Esophagus mucosa (tissue), 1 donor: Measurements from ENCODE around the gene CGB5. TPM values are rescaled to one million over a fixed set of nuclear protein-coding genes. Genes with fewer than 3 reads are reported as not detected.
"Not testable (repeated sequence)": the region's sequence is repeated elsewhere in the genome, so short reads cannot be mapped to it uniquely, and the experiment has no call there.

Experiments used
- ATAC-seq: fragments of 200-7000 bp; cut with Tn5 transposase; one replicate; pipeline ENCODE4 v1.9.1; 2020
- total RNA-seq: library from RNA; stranded (reverse); gene quantifications from one replicate; pipeline ENCODE4 v1.2.4, GENCODE V29; 2023
- donor health status: DM: yes; HTN: yes; CAD: no.

CGB5 gene
- total RNA-seq, 1 donor from 2014 or later, result not detected

GRCh38 chr19:49059053-49059452 lies 15.4 kb downstream of the CGB5 start:
- ATAC-seq, result no peak

GRCh38 chr19:49061000-49061399 lies 17.4 kb downstream of the CGB5 start:
- ATAC-seq, result no peak

GRCh38 chr19:49061445-49061844 lies 17.8 kb downstream of the CGB5 start:
- no peak for ATAC-seq

GRCh38 chr19:49064029-49064629 lies 20.5 kb downstream of the CGB5 start:
- peak; percentile 78 for ATAC-seq

- peak; percentile 64 for ATAC-seq
These were observed 21.3 kb downstream of the CGB5 start, which contains the start of gene NTF4 for GRCh38 chr19:49064768-49065611. NTF4 (minus strand) TSS chr19:49064818; CDS start chr19:49061997, 2,821 bp downstream.

- no peak for ATAC-seq
These were observed 22.4 kb downstream of the CGB5 start for GRCh38 chr19:49065905-49066512.

- ATAC-seq, result no peak
These were observed 23.9 kb downstream of the CGB5 start for GRCh38 chr19:49067554-49067953.

- ATAC-seq, result no peak
These were observed 25.4 kb downstream of the CGB5 start for GRCh38 chr19:49069026-49069425.

GRCh38 chr19:49070416-49070815 lies 26.8 kb downstream of the CGB5 start:
- ATAC-seq, result no peak

GRCh38 chr19:49071860-49072547 lies 28.4 kb downstream of the CGB5 start:
- peak; percentile 21 for ATAC-seq

GRCh38 chr19:49073514-49074378 lies 30.1 kb downstream of the CGB5 start:
- ATAC-seq, result peak; percentile 21

GRCh38 chr19:49074869-49075268 lies 31.2 kb downstream of the CGB5 start:
- ATAC-seq, result not testable (repeated sequence)

- ATAC-seq, result no peak
These were observed 36.7 kb downstream of the CGB5 start for GRCh38 chr19:49080392-49080791.

GRCh38 chr19:49081273-49081672 lies 37.6 kb downstream of the CGB5 start:
- ATAC-seq, result no peak

GRCh38 chr19:49084206-49085019 lies 40.8 kb downstream of the CGB5 start:
- ATAC-seq, result no peak

GRCh38 chr19:49085020-49085867 lies 41.6 kb downstream of the CGB5 start, which contains the start of gene SNRNP70:
SNRNP70 (plus strand) TSS chr19:49085451; CDS start chr19:49086415, 964 bp downstream.
- peak; percentile 98 for ATAC-seq

GRCh38 chr19:49085868-49086232 lies 42.2 kb downstream of the CGB5 start:
- no peak for ATAC-seq

- ATAC-seq, result no peak
These were observed 42.6 kb downstream of the CGB5 start for GRCh38 chr19:49086296-49086695.

- no peak for ATAC-seq
These were observed 47.9 kb downstream of the CGB5 start for GRCh38 chr19:49091391-49092038.
